Activated CD8-positive, alpha-beta memory T cell treated with anti-CD3 and anti-CD28 coated beads for 4 hours (primary cell): ENCODE results near the gene PPP2R5D.
"Not testable (repeated sequence)": the region's sequence is repeated elsewhere in the genome, so short reads cannot be mapped to it uniquely, and the experiment has no call there.

Experiments used
- DNase-seq, 2 donors: peaks; one replicate each; pipeline ENCODE4 v3.0.0-alpha.2; 2020; ENCODE audit warnings: low read depth in 2 of 2

The PPP2R5D gene

GRCh38 chr6:43026365-43026764, 42.0 kb downstream of the PPP2R5D start:
- no peak for DNase-seq

- DNase-seq: no peak
Measured at GRCh38 chr6:43029120-43029519, 44.8 kb downstream of the PPP2R5D start.

- no peak for DNase-seq
Measured at GRCh38 chr6:43032326-43032725, 48.0 kb downstream of the PPP2R5D start.

GRCh38 chr6:43033496-43034189, 49.3 kb downstream of the PPP2R5D start:
- no peak for DNase-seq

GRCh38 chr6:43034190-43034525, 49.8 kb downstream of the PPP2R5D start:
- no peak for DNase-seq

GRCh38 chr6:43035495-43036194, 51.3 kb downstream of the PPP2R5D start:
- DNase-seq: no peak

GRCh38 chr6:43036712-43037111, 52.3 kb downstream of the PPP2R5D start:
- no peak for DNase-seq

GRCh38 chr6:43037197-43037596, 52.8 kb downstream of the PPP2R5D start:
- no peak for DNase-seq

- DNase-seq: no peak
Measured at GRCh38 chr6:43037706-43038105, 53.3 kb downstream of the PPP2R5D start.

GRCh38 chr6:43038727-43039126, 54.4 kb downstream of the PPP2R5D start:
- DNase-seq: no peak

- DNase-seq: no peak
Measured at GRCh38 chr6:43040542-43041257, 56.3 kb downstream of the PPP2R5D start.

GRCh38 chr6:43041475-43041874, 57.1 kb downstream of the PPP2R5D start:
- DNase-seq: not testable (repeated sequence)

GRCh38 chr6:43043310-43043709, 58.9 kb downstream of the PPP2R5D start:
- DNase-seq: no peak

- DNase-seq: no peak
Measured at GRCh38 chr6:43045371-43045930, 61.1 kb downstream of the PPP2R5D start.

- DNase-seq: no peak
Measured at GRCh38 chr6:43047998-43048397, 63.6 kb downstream of the PPP2R5D start.

- no peak for DNase-seq
Measured at GRCh38 chr6:43050981-43051380, 66.6 kb downstream of the PPP2R5D start.

GRCh38 chr6:43052225-43052841, 68.0 kb downstream of the PPP2R5D start:
- no peak for DNase-seq

GRCh38 chr6:43052842-43053544, 68.6 kb downstream of the PPP2R5D start:
- no peak for DNase-seq

- DNase-seq: peak; percentile 70 to 77
Measured at GRCh38 chr6:43053545-43054205, 69.3 kb downstream of the PPP2R5D start, which contains the start of gene CUL7. Gene CUL7, minus strand, starts transcription at chr6:43053851. Its CDS starts 1,063 bp downstream, at chr6:43052788.

- no peak for DNase-seq
Measured at GRCh38 chr6:43054206-43054943, 70.0 kb downstream of the PPP2R5D start.
